ENCODE measurements around the gene MACROD2.

MACROD2 gene

GRCh38 chr20:15627501-15627903, 1632.2 kb downstream of the MACROD2 start:
- no peak for DNase-seq (ENCODE audit: low read depth)

GRCh38 chr20:15628851-15629353, 1633.6 kb downstream of the MACROD2 start:
- no peak for DNase-seq (ENCODE audit: low read depth)

GRCh38 chr20:15630360-15630759, 1635.0 kb downstream of the MACROD2 start:
- DNase-seq (ENCODE audit: low read depth) = no peak

GRCh38 chr20:15632680-15633079, 1637.4 kb downstream of the MACROD2 start:
- no peak for DNase-seq (ENCODE audit: low read depth)

- DNase-seq (ENCODE audit: low read depth) = no peak
These were observed 1638.8 kb downstream of the MACROD2 start for GRCh38 chr20:15634102-15634501.

GRCh38 chr20:15637546-15637945, 1642.2 kb downstream of the MACROD2 start:
- DNase-seq (ENCODE audit: low read depth) = no peak

- no peak for DNase-seq (ENCODE audit: low read depth)
These were observed 1642.8 kb downstream of the MACROD2 start for GRCh38 chr20:15637950-15638754.

- no peak for DNase-seq (ENCODE audit: low read depth)
These were observed 1643.5 kb downstream of the MACROD2 start for GRCh38 chr20:15638816-15639215.

- DNase-seq (ENCODE audit: low read depth) = no peak
These were observed 1644.5 kb downstream of the MACROD2 start for GRCh38 chr20:15639839-15640238.

GRCh38 chr20:15642109-15642508, 1646.8 kb downstream of the MACROD2 start:
- DNase-seq (ENCODE audit: low read depth) = no peak

GRCh38 chr20:15642676-15643075, 1647.4 kb downstream of the MACROD2 start:
- DNase-seq (ENCODE audit: low read depth) = no peak

- DNase-seq (ENCODE audit: low read depth) = no peak
These were observed 1648.4 kb downstream of the MACROD2 start for GRCh38 chr20:15643713-15644112.

GRCh38 chr20:15645816-15646215, 1650.5 kb downstream of the MACROD2 start:
- no peak for DNase-seq (ENCODE audit: low read depth)

- no peak for DNase-seq (ENCODE audit: low read depth)
These were observed 1658.3 kb downstream of the MACROD2 start for GRCh38 chr20:15653396-15654207.

- no peak for DNase-seq (ENCODE audit: low read depth)
These were observed 1658.9 kb downstream of the MACROD2 start for GRCh38 chr20:15654208-15654649.

GRCh38 chr20:15655295-15655874, 1660.1 kb downstream of the MACROD2 start:
- DNase-seq (ENCODE audit: low read depth) = no peak

GRCh38 chr20:15656124-15656523, 1660.8 kb downstream of the MACROD2 start:
- no peak for DNase-seq (ENCODE audit: low read depth)

GRCh38 chr20:15658295-15658694, 1663.0 kb downstream of the MACROD2 start:
- no peak for DNase-seq (ENCODE audit: low read depth)

GRCh38 chr20:15673206-15673605, 1677.9 kb downstream of the MACROD2 start:
- DNase-seq (ENCODE audit: low read depth) = no peak

- no peak for DNase-seq (ENCODE audit: low read depth)
These were observed 1679.1 kb downstream of the MACROD2 start for GRCh38 chr20:15674253-15675060.

GRCh38 chr20:15675061-15675514, 1679.8 kb downstream of the MACROD2 start:
- DNase-seq (ENCODE audit: low read depth) = no peak

Measured in stimulated activated CD8-positive, alpha-beta memory T cell treated with anti-CD3 and anti-CD28 coated beads, Interleukin-15, amount 100 ng/mL, for 1 hour (primary cell).